Measurements from ENCODE around the gene RABEPK. TPM values are rescaled to one million over a fixed set of nuclear protein-coding genes. Genes with fewer than 3 reads are reported as not detected.

The RABEPK gene
- total and polyA plus RNA-seq, 10 of the 15 experiments (the other 5 are each of a cell fraction or from before 2014, with no cell fraction given): 26.9 to 59.8 (median 39.4) TPM

DNA sequence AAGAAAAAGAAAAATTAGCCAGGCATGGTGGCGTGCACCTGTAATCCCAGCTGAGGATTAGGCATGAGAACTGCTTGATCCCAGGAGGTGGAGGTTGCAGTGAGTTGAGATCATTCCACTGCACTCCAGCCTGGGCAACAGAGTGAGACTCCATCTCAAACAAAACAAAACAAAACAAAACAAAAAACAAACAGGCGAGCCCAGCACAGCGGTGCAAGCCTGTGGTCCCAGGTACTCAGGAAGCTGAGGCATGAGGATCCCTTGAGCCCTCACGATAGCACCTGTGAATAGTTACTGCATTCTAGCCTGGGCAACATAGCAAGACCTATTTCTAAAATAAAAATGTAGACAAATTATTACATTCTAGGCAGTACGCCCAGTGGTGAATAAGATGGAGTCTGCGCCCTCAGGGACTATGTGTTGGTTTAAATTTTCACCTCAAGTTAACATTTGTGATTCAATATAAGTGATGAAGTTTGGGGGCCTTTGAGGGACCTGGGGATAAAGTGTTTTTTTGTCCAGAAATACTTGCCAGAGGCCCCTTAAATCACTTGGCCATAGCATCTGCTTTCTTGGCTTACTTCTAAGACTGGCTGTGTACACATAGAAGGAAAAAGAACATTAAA, 57.9 kb downstream of the RABEPK start:
- H4K20me1 ChIP-seq (ENCODE audit: control insufficient read depth, insufficient read depth): no peaks in the 10 kb centered on the region
- TF ChIP-seq JUNB (IDR thresholded peaks at IDR 0.05) (no peak), BCL11A (IDR thresholded peaks at IDR 0.05; ENCODE audit: low read depth, low read length) (no peak), YBX1 (IDR thresholded peaks at IDR 0.05) (no peak), HDAC6 (IDR thresholded peaks at IDR 0.05; ENCODE audit: unreplicated experiment) (no peak)
- 88% methylated on average over 6 of the region's 6 CpGs for WGBS (ENCODE audit: insufficient coverage, insufficient replicate concordance, low lambda C conversion rate, missing lambda C conversion rate)
- DNase-seq (ENCODE audit: low read depth, low spot score) (no peak), ATAC-seq (no peak), FAIRE-seq (no peak)
- ChIA-PET SMC1A (ENCODE audit: uncharacterized antibody, unreplicated experiment) (no interaction called here), RAD21 (ENCODE audit: unreplicated experiment) (interaction anchor here (1.0 kb wide), 1 partner anchor 17 kb away, joined by 3 read pairs; no protein-coding TSS in a partner anchor), POLR2A (interaction anchor here (1.3 kb wide), 1 partner anchor 17 kb away, joined by 7 read pairs; the partner anchor contains the start of gene HSPA5), CTCF (no interaction called here)
- H3K9me3 ChIP-seq (replicated peaks; ENCODE audit: control insufficient read depth, insufficient read depth, low read length): no peaks in the 10 kb centered on the region; the same call in 2 of the 3 replicates
- no peak overlapping the region for H3K4me2 ChIP-seq (ENCODE audit: control insufficient read depth, insufficient read depth)
- H3K79me2 ChIP-seq (ENCODE audit: control insufficient read depth, insufficient read depth, low read length): peaks cover 17% of the 10 kb centered on the region
- no peak overlapping the region for H3K27ac ChIP-seq (ENCODE audit: control insufficient read depth, insufficient read depth)
- no peak overlapping the region for H3K4me3 ChIP-seq
- H3K9ac ChIP-seq (ENCODE audit: control insufficient read depth, insufficient read depth, low read length): no peak overlapping the region
- no peaks in the 10 kb centered on the region for H3K27me3 ChIP-seq (replicated peaks in 1 of 2; ENCODE audit: control insufficient read depth in 2 of 2, insufficient read depth in 2 of 2, low read length in 1 of 2)
- BruUV-seq (replicated peaks): no TSS peak
- H3K4me1 ChIP-seq (ENCODE audit: control insufficient read depth, insufficient read depth, low read length): peaks cover 5% of the 10 kb centered on the region
- no peak overlapping the region for H2AFZ ChIP-seq (ENCODE audit: control insufficient read depth, low read depth, low read length)
- intact Hi-C loops (cut with micrococcal nuclease; ENCODE audit: unreplicated experiment) (no loop called here), in situ Hi-C loops (cut with MboI) (no loop called here)
- no peaks in the 10 kb centered on the region for H3K36me3 ChIP-seq (ENCODE audit: control insufficient read depth in 2 of 2, insufficient read depth in 2 of 2, low read length in 1 of 2)

DNA sequence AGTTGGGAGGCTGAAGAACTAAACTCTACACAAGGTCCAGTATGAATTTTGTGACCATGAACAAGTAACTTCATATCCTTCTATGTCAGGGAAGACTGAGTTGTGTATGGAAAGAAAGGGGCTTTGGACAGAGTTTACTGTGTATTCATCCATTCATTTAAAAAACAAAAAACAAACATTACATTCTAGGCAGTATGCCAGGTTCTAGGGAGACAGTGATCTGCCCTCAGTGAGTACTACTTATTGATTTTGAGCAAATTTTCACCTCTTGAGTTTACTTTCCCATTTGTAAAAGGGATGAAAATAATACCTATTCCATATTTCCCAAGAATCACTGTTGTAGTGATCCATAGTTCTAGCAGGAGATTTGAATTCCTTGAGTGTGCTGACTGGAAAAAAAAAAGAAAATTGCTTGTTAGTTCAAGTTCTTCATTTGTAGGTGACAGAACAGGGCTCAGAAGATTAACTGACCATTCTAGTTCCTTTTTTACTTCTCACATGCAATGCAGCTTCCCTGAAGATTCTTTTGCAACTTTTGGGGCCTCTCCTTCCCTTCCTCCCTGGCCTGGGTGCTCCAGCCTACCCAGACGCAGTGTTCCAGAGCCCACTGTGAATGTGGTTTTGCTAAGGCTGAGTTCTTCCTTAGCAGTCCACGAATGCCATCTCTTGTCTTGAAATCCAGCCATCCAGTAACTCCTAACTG, 58.6 kb downstream of the RABEPK start:
- H3K79me2 ChIP-seq (ENCODE audit: control insufficient read depth, insufficient read depth, low read length): peaks cover 24% of the 10 kb centered on the region
- H4K20me1 ChIP-seq (ENCODE audit: control insufficient read depth, insufficient read depth): no peaks in the 10 kb centered on the region
- no peaks in the 10 kb centered on the region for H3K27me3 ChIP-seq (replicated peaks in 1 of 2; ENCODE audit: control insufficient read depth in 2 of 2, insufficient read depth in 2 of 2, low read length in 1 of 2)
- BruUV-seq (replicated peaks): no TSS peak
- in situ Hi-C loops (cut with MboI) (no loop called here), intact Hi-C loops (cut with micrococcal nuclease; ENCODE audit: unreplicated experiment) (no loop called here)
- no peak overlapping the region; the same call in 1 of the 2 replicates for H2AFZ ChIP-seq (ENCODE audit: control insufficient read depth, low read depth, low read length)
- FAIRE-seq: no peak
- no peaks in the 10 kb centered on the region for H3K36me3 ChIP-seq (ENCODE audit: control insufficient read depth in 2 of 2, insufficient read depth in 2 of 2, low read length in 1 of 2)
- no peak overlapping the region for H3K4me3 ChIP-seq
- H3K9ac ChIP-seq (ENCODE audit: control insufficient read depth, insufficient read depth, low read length): no peak overlapping the region
- H3K9me3 ChIP-seq (replicated peaks; ENCODE audit: control insufficient read depth, insufficient read depth, low read length): no peaks in the 10 kb centered on the region; the same call in 2 of the 3 replicates
- ChIA-PET RAD21 (ENCODE audit: unreplicated experiment) (no interaction called here), SMC1A (ENCODE audit: uncharacterized antibody, unreplicated experiment) (no interaction called here), CTCF (interaction anchor here (1.1 kb wide), 1 partner anchor 12 kb away, joined by 3 read pairs; no protein-coding TSS in a partner anchor), POLR2A (interaction anchor here (4.6 kb wide), 1 partner anchor 17 kb away, joined by 39 read pairs; the partner anchor contains the start of gene HSPA5)
- DNase-seq (ENCODE audit: low read depth, low spot score): no peak
- no peak for ATAC-seq
- H3K4me1 ChIP-seq (ENCODE audit: control insufficient read depth, insufficient read depth, low read length): peaks cover 11% of the 10 kb centered on the region
- H3K27ac ChIP-seq (ENCODE audit: control insufficient read depth, insufficient read depth): no peak overlapping the region
- no peak overlapping the region for H3K4me2 ChIP-seq (ENCODE audit: control insufficient read depth, insufficient read depth)
- 23% methylated on average over 2 of the region's 2 CpGs for WGBS (ENCODE audit: insufficient coverage, insufficient replicate concordance, low lambda C conversion rate, missing lambda C conversion rate)
- no peak for TF ChIP-seq NFYA (IDR thresholded peaks at IDR 0.05; ENCODE audit: borderline replicate concordance, low read depth, low read length)
- no peak for TF ChIP-seq TCF7 (IDR thresholded peaks at IDR 0.05; ENCODE audit: borderline replicate concordance)
- TF ChIP-seq TARDBP (IDR thresholded peaks at IDR 0.05; ENCODE audit: borderline replicate concordance): no peak
- TF ChIP-seq MXI1 (IDR thresholded peaks at IDR 0.05; ENCODE audit: low read depth, low read length): no peak
- TF ChIP-seq ZNF24 (IDR thresholded peaks at IDR 0.05): no peak
- TF ChIP-seq SMAD5 (IDR thresholded peaks at IDR 0.05; ENCODE audit: low read depth): no peak
- TF ChIP-seq, protein P1, sequence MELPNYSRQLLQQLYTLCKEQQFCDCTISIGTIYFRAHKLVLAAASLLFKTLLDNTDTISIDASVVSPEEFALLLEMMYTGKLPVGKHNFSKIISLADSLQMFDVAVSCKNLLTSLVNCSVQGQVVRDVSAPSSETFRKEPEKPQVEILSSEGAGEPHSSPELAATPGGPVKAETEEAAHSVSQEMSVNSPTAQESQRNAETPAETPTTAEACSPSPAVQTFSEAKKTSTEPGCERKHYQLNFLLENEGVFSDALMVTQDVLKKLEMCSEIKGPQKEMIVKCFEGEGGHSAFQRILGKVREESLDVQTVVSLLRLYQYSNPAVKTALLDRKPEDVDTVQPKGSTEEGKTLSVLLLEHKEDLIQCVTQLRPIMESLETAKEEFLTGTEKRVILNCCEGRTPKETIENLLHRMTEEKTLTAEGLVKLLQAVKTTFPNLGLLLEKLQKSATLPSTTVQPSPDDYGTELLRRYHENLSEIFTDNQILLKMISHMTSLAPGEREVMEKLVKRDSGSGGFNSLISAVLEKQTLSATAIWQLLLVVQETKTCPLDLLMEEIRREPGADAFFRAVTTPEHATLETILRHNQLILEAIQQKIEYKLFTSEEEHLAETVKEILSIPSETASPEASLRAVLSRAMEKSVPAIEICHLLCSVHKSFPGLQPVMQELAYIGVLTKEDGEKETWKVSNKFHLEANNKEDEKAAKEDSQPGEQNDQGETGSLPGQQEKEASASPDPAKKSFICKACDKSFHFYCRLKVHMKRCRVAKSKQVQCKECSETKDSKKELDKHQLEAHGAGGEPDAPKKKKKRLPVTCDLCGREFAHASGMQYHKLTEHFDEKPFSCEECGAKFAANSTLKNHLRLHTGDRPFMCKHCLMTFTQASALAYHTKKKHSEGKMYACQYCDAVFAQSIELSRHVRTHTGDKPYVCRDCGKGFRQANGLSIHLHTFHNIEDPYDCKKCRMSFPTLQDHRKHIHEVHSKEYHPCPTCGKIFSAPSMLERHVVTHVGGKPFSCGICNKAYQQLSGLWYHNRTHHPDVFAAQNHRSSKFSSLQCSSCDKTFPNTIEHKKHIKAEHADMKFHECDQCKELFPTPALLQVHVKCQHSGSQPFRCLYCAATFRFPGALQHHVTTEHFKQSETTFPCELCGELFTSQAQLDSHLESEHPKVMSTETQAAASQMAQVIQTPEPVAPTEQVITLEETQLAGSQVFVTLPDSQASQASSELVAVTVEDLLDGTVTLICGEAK (IDR thresholded peaks at IDR 0.05; ENCODE audit: borderline replicate concordance): no peak
